ENCODE data around the gene AMOTL2. TPM values are rescaled to one million over a fixed set of nuclear protein-coding genes. Genes with fewer than 3 reads are reported as not detected.

Gene AMOTL2
- total and polyA plus RNA-seq, 9 of the 15 experiments (the other 6 are each of a cell fraction or from before 2014, with no cell fraction given), result 0.12 to 0.31 TPM; not detected in 7

- WGBS (ENCODE audit: insufficient coverage, low coverage, missing lambda C conversion rate), result 0% methylated on average over 7 of the region's 7 CpGs
- Histone ChIP-seq H2AFZ (ENCODE audit: low read depth, low read length) (no peak overlapping the region), H3K4me1 (replicated peaks in 1 of 2; ENCODE audit: control insufficient read depth in 2 of 2, insufficient read depth in 2 of 2, low read length in 2 of 2) (no peaks in the 10 kb centered on the region), H3K9ac (ENCODE audit: insufficient read depth in 1 of 2, low read depth in 2 of 2, low read length in 2 of 2) (no peak overlapping the region), H3K36me3 (ENCODE audit: control insufficient read depth, insufficient read depth, low read length) (no peaks in the 10 kb centered on the region), H3K4me3 (no peak overlapping the region), H3K79me2 (ENCODE audit: control insufficient read depth, insufficient read depth, low read length) (no peaks in the 10 kb centered on the region), H3K4me2 (ENCODE audit: insufficient read depth, low read length) (no peak overlapping the region), H3K27me3 (ENCODE audit: control insufficient read depth in 2 of 2, insufficient read depth in 2 of 2, low read length in 2 of 2) (peaks cover 0 to 13% of the 10 kb centered on the region in 2 experiments; a peak in 2 of 5 replicates), H3K9me1 (ENCODE audit: control insufficient read depth, insufficient read depth, low read length) (peaks cover 2% of the 10 kb centered on the region), H4K20me1 (replicated peaks; ENCODE audit: control insufficient read depth, insufficient read depth, low read length) (no peaks in the 10 kb centered on the region), H3K9me3 (replicated peaks; ENCODE audit: control insufficient read depth, insufficient read depth, low read depth, low read length) (no peaks in the 10 kb centered on the region), H3K27ac (ENCODE audit: extremely low read depth, low read depth, low read length) (no peak overlapping the region)
- ChIA-PET POLR2A (interaction anchor here (0.5 to 1.3 kb wide), 2 partner anchors 60 to 438 kb away, joined by 3 to 4 read pairs; no protein-coding TSS in a partner anchor), CTCF (ENCODE audit: low intra/inter-chr PET ratio) (no interaction called here)
- FAIRE-seq (no peak), DNase-seq (ENCODE audit: extremely low read depth in 1 of 4, low spot score in 3 of 4) (no peak), ATAC-seq (no peak)
- no TSS peak for BruUV-seq (replicated peaks)
- intact Hi-C loops (cut with micrococcal nuclease), result no loop called here
- in situ Hi-C loops (cut with MboI), result no loop called here
- TF ChIP-seq ELF2 (CRISPR knock-in tag; IDR thresholded peaks at IDR 0.05) (no peak), ZBTB49 (CRISPR knock-in tag; IDR thresholded peaks at IDR 0.05; ENCODE audit: borderline replicate concordance) (no peak), CREB1 (IDR thresholded peaks at IDR 0.05) (no peak), CREB1 (CRISPR knock-in tag; IDR thresholded peaks at IDR 0.05) (no peak), E2F6 (IDR thresholded peaks at IDR 0.05; ENCODE audit: borderline replicate concordance in 1 of 2, extremely low read depth in 1 of 2, insufficient read depth in 1 of 2, insufficient read length in 1 of 2, low read depth in 1 of 2, low read length in 1 of 2, poor library complexity in 1 of 2, severe bottlenecking in 1 of 2) (no peak), ZNF696 (CRISPR knock-in tag; conservative IDR thresholded peaks at IDR 0.05) (no peak), FOXP1 (CRISPR knock-in tag; IDR thresholded peaks at IDR 0.05) (no peak), CC2D1A (IDR thresholded peaks at IDR 0.05) (no peak), ZNF668 (CRISPR knock-in tag; IDR thresholded peaks at IDR 0.05) (no peak), ATF3 (IDR thresholded peaks at IDR 0.05) (no peak), ATF3 (CRISPR knock-in tag; conservative IDR thresholded peaks at IDR 0.05) (no peak), ZNF133 (CRISPR knock-in tag; IDR thresholded peaks at IDR 0.05) (no peak), EWSR1 (IDR thresholded peaks at IDR 0.05; ENCODE audit: borderline replicate concordance, low read depth, partially characterized antibody) (no peak), FOXK1 (CRISPR knock-in tag; IDR thresholded peaks at IDR 0.05; ENCODE audit: borderline replicate concordance) (no peak)
Observed at GRCh38 chr3:134384963-134385362, 10.7 kb upstream of the AMOTL2 start.

All from K562 (cell line).